NCI-H748 (cell line): ENCODE results near the gene OR52A5.

Source experiments
- DNase-seq: peaks from one replicate; lab custom pipeline; 2025; ENCODE audit not compliant: unreplicated experiment; lab: John Stamatoyannopoulos, UW

OR52A5 gene

GRCh38 chr11:5117588-5117987, 20.6 kb downstream of the OR52A5 start:
- no peak for DNase-seq

- DNase-seq, result no peak
Measured at GRCh38 chr11:5115339-5115738, 22.8 kb downstream of the OR52A5 start.

- no peak for DNase-seq
Measured at GRCh38 chr11:5107285-5107684, 30.9 kb downstream of the OR52A5 start.

- DNase-seq, result no peak
Measured at GRCh38 chr11:5103066-5103465, 35.1 kb downstream of the OR52A5 start.

GRCh38 chr11:5102246-5102645, 35.9 kb downstream of the OR52A5 start:
- peak; percentile 26 for DNase-seq

GRCh38 chr11:5096011-5096410, 42.1 kb downstream of the OR52A5 start:
- no peak for DNase-seq

- DNase-seq, result no peak
Measured at GRCh38 chr11:5092821-5093585, 45.2 kb downstream of the OR52A5 start.

- DNase-seq, result no peak
Measured at GRCh38 chr11:5090668-5091067, 47.5 kb downstream of the OR52A5 start.

- DNase-seq, result no peak
Measured at GRCh38 chr11:5088556-5088955, 49.6 kb downstream of the OR52A5 start.

GRCh38 chr11:5083602-5084001, 54.6 kb downstream of the OR52A5 start:
- DNase-seq, result no peak

GRCh38 chr11:5081405-5081804, 56.8 kb downstream of the OR52A5 start:
- no peak for DNase-seq
